Keratinocyte (primary cell): ENCODE data around the gene FOXE1. TPM values are rescaled to one million over a fixed set of nuclear protein-coding genes. Genes with fewer than 3 reads are reported as not detected.

Source experiments
- DNase-seq: peaks from one replicate; pipeline ENCODE4 v3.0.0-alpha.2; 2011; ENCODE audit warnings: low read depth, missing footprints, low spot score
- FAIRE-seq: peaks from 2 replicates; lab custom pipeline; 2011; peaks lifted over from hg19 to GRCh38; lab: Jason Lieb, UNC
- H2AFZ ChIP-seq: 2 replicates; pipeline ENCODE4 v1.6.0; 2012; ENCODE audit warnings: low read length, control low read depth, inconsistent platforms; ENCODE audit not compliant: control insufficient read depth
- H3K27ac ChIP-seq: 2 replicates; pipeline ENCODE4 v1.5.1; 2011; ENCODE audit warnings: low read length; ENCODE audit not compliant: control insufficient read depth, insufficient read depth
- H3K27me3 ChIP-seq: 3 replicates; pipeline ENCODE4 v1.6.0; 2011; ENCODE audit warnings: low read length; ENCODE audit not compliant: control insufficient read depth, insufficient read depth; ENCODE audit errors: extremely low read depth
- H3K36me3 ChIP-seq, 2 experiments: 2 replicates in 1 of 2; 3 replicates in 1 of 2; pipeline ENCODE4 v1.5.1; 2011; ENCODE audit warnings: low read length in 2 of 2, mild to moderate bottlenecking in 1 of 2; ENCODE audit not compliant: control insufficient read depth in 2 of 2, insufficient read depth in 2 of 2; ENCODE audit errors: extremely low read depth in 1 of 2
- H3K4me1 ChIP-seq: 3 replicates; pipeline ENCODE4 v1.5.1; 2011; ENCODE audit warnings: low read length; ENCODE audit not compliant: control insufficient read depth, insufficient read depth; ENCODE audit errors: extremely low read depth
- H3K4me2 ChIP-seq: 3 replicates; pipeline ENCODE4 v1.6.0; 2011; ENCODE audit warnings: low read depth, low read length; ENCODE audit not compliant: control insufficient read depth, insufficient read depth; ENCODE audit errors: extremely low read depth
- H3K4me3 ChIP-seq, 3 experiments: fragments of 200-600 bp in 1 of 3; sonication (generic) in 1 of 3; 2 replicates in 2 of 3; 3 replicates in 1 of 3; pipeline ENCODE4 v1.5.1; 2011 to 2016; ENCODE audit warnings: low read length in 3 of 3, mild to moderate bottlenecking in 3 of 3, control low read depth in 2 of 3, inconsistent platforms in 1 of 3, low read depth in 1 of 3, mixed read lengths in 1 of 3, mixed run types in 1 of 3, moderate library complexity in 1 of 3; ENCODE audit not compliant: control insufficient read depth in 2 of 3, insufficient read depth in 2 of 3; ENCODE audit errors: extremely low read depth in 1 of 3
- H3K79me2 ChIP-seq: 2 replicates; pipeline ENCODE4 v1.6.0; 2012; ENCODE audit warnings: low read length; ENCODE audit not compliant: control insufficient read depth, insufficient read depth
- H3K9ac ChIP-seq: 3 replicates; pipeline ENCODE4 v1.6.0; 2011; ENCODE audit warnings: low read length; ENCODE audit not compliant: control insufficient read depth, insufficient read depth; ENCODE audit errors: extremely low read depth
- H3K9me1 ChIP-seq: 3 replicates; pipeline ENCODE4 v1.6.0; 2011; ENCODE audit warnings: low read length; ENCODE audit not compliant: control insufficient read depth, insufficient read depth; ENCODE audit errors: extremely low read depth
- H3K9me3 ChIP-seq: 2 replicates; pipeline ENCODE4 v1.5.1; 2012; ENCODE audit warnings: low read depth, low read length; ENCODE audit not compliant: control insufficient read depth
- H4K20me1 ChIP-seq: 3 replicates; pipeline ENCODE4 v1.6.0; 2011; ENCODE audit warnings: low read length; ENCODE audit not compliant: control insufficient read depth, insufficient read depth; ENCODE audit errors: extremely low read depth
- CTCF ChIP-seq, 3 experiments: IDR thresholded peaks in 1 of 3; conservative IDR thresholded peaks in 1 of 3; optimal IDR thresholded peaks in 1 of 3; 2 replicates in 2 of 3; 3 replicates in 1 of 3; pipeline versions ENCODE3 to v1.5.1; 2011; ENCODE audit warnings: low read length in 3 of 3, mild to moderate bottlenecking in 3 of 3, moderate library complexity in 2 of 3, control low read depth in 1 of 3, inconsistent platforms in 1 of 3; ENCODE audit not compliant: insufficient read depth in 2 of 3; ENCODE audit errors: extremely low read depth in 1 of 3
- EZH2 ChIP-seq: IDR thresholded peaks from one replicate; pipeline ENCODE4 v1.6.1; 2012; ENCODE audit warnings: inconsistent platforms, mild to moderate bottlenecking, low read length, moderate library complexity
- dilution Hi-C: fragments of 300-500 bp; cut with MboI; formaldehyde crosslinking; loops from one replicate; pipeline ENCODE4 v1.7.0; 2020; ENCODE audit warnings: low sequenced_read_pairs; ENCODE audit not compliant: extremely low pct_ligation_motif_present
- polyA plus RNA-seq, 5 experiments: library from polyadenylated mRNA; depleted of rRNA in 3 of 5; stranded (reverse) in 3 of 5; stranded (forward) in 1 of 5; unstranded in 1 of 5; fragments of >200 nt; gene quantifications; 1 replicate in 1 of 5; 2 replicates in 3 of 5; 3 replicates in 1 of 5; pipeline versions ENCODE4 v1.2.1 to v1.2.3, GENCODE V29; 2011 to 2012; ENCODE audit warnings: missing spikeins in 2 of 5, low read depth in 1 of 5, low replicate concordance in 1 of 5

The FOXE1 gene
- polyA plus RNA-seq, 1 donor (not counting 4 experiments of a cell fraction or from before 2014, with no cell fraction given): 0.97 TPM

- Histone ChIP-seq H3K79me2 (no peaks in the 10 kb centered on the region), H3K9me3 (no peaks in the 10 kb centered on the region), H3K36me3 (no peaks in the 10 kb centered on the region), H3K9ac (no peak overlapping the region), H3K4me3 (no peak overlapping the region), H3K27me3 (no peaks in the 10 kb centered on the region), H4K20me1 (no peaks in the 10 kb centered on the region), H3K9me1 (no peaks in the 10 kb centered on the region), H3K4me1 (peaks cover 28% of the 10 kb centered on the region), H3K27ac (no peak overlapping the region), H3K4me2 (peak overlapping the region; percentile 38), H2AFZ (peak overlapping the region; percentile 63)
- TF ChIP-seq CTCF (optimal IDR thresholded peaks at IDR 0.05 in 1 of 3, IDR thresholded peaks at IDR 0.05 in 1 of 3, conservative IDR thresholded peaks at IDR 0.05 in 1 of 3; ENCODE audit: extremely low read depth in 1 of 3, insufficient read depth in 2 of 3, low read length in 3 of 3): no peak
- no peak for TF ChIP-seq EZH2
- dilution Hi-C loops: no loop called here
- FAIRE-seq (peak; percentile 57), DNase-seq (no peak)
Measured at GRCh38 chr9:97860451-97861147, 7.6 kb downstream of the FOXE1 start.

- DNase-seq: no peak
- H3K4me2 ChIP-seq: no peak overlapping the region
- H3K79me2 ChIP-seq: no peaks in the 10 kb centered on the region
- no peaks in the 10 kb centered on the region for H3K27me3 ChIP-seq
- no peaks in the 10 kb centered on the region for H3K9me1 ChIP-seq
- H3K4me3 ChIP-seq: no peak overlapping the region
- H2AFZ ChIP-seq: peak overlapping the region; percentile 63
- TF ChIP-seq CTCF (optimal IDR thresholded peaks at IDR 0.05 in 1 of 3, IDR thresholded peaks at IDR 0.05 in 1 of 3, conservative IDR thresholded peaks at IDR 0.05 in 1 of 3; ENCODE audit: extremely low read depth in 1 of 3, insufficient read depth in 2 of 3, low read length in 3 of 3) (no peak), EZH2 (no peak)
- no peak overlapping the region for H3K27ac ChIP-seq
- no peaks in the 10 kb centered on the region for H3K36me3 ChIP-seq
- no peaks in the 10 kb centered on the region for H3K9me3 ChIP-seq
- dilution Hi-C loops: no loop called here
- H3K9ac ChIP-seq: no peak overlapping the region
- no peaks in the 10 kb centered on the region for H4K20me1 ChIP-seq
- no peak for FAIRE-seq
- H3K4me1 ChIP-seq: peaks cover 28% of the 10 kb centered on the region
Measured at GRCh38 chr9:97861148-97861475, 8.1 kb downstream of the FOXE1 start.
